ENCODE data around the gene PRSS38.

- TF ChIP-seq EZH2 (IDR thresholded peaks at IDR 0.05) (no peak), POLR2AphosphoS5 (IDR thresholded peaks at IDR 0.05; ENCODE audit: borderline replicate concordance, low read depth, low read length) (no peak), FOXP2 (optimal IDR thresholded peaks at IDR 0.05; ENCODE audit: control extremely low read depth, extremely low read length, insufficient read depth) (no peak)
Observed at GRCh38 chr1:227845519-227845918, 30.0 kb downstream of the PRSS38 start.
